Measurements from ENCODE around the gene NSD1.

Gene NSD1

DNA sequence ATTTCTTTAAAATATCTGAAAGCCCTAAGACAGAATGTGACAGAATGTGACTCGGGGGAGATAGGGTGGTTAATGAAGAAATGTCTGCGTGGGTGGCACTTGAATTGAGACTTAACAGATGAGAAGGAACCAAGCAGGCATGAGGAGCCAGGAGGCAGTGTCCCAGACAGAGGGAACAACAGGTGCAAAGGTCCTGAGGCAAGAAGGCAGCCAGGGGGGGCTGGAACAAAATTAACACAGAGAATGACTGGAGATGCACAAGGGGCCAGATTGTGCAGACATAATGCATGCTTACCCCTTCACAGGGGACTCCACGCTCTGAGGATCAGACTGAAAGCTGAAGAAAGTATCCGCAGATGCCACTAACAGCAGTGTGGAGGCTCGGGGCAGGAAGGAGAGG is 216.2 kb downstream of the NSD1 start:
- TF ChIP-seq SIN3A (IDR thresholded peaks at IDR 0.05; ENCODE audit: borderline replicate concordance, insufficient read depth, low read length) (no peak), TAF1 (IDR thresholded peaks at IDR 0.05; ENCODE audit: borderline replicate concordance, insufficient read depth, low read length) (no peak), POLR2AphosphoS5 (IDR thresholded peaks at IDR 0.05; ENCODE audit: low read depth, low read length) (no peak), REST (IDR thresholded peaks at IDR 0.05; ENCODE audit: insufficient read depth in 1 of 2, low read depth in 2 of 2, low read length in 2 of 2) (no peak), FOXP2 (optimal IDR thresholded peaks at IDR 0.05; ENCODE audit: borderline replicate concordance, extremely low read depth, extremely low read length, insufficient read depth) (no peak)

All from PFSK-1 (cell line).